GM12872 (cell line): Measurements from ENCODE around the gene CD79B.

Experiments
- CTCF ChIP-seq: IDR thresholded peaks from 3 replicates; pipeline ENCODE4 v1.5.1; 2011; ENCODE audit warnings: low read depth, mild to moderate bottlenecking, low read length, moderate library complexity; ENCODE audit not compliant: insufficient read depth

Gene CD79B

DNA sequence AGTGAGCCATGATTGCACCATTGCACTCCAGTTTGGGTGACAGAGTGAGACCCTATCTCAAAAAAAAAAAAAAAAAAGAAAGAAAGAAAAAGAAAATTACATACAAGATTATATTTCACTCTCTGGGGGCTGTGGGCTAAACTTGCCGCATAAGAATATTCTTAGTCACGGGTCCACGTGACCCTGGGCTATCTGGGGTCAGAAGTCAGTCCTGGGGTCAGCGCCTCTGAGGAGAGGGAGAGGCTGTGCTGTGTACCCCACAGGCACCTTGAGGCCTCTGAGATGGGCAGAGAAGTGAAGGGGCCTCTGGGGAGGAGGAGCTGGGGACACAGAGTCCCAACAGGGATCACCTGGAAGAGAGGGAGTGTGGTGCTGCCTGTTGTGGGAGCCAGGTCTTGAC is 5.8 kb upstream of the CD79B start:
- no peak for TF ChIP-seq CTCF

- TF ChIP-seq CTCF, result no peak
Observed at GRCh38 chr17:63937319-63937718, 5.2 kb upstream of the CD79B start.

DNA sequence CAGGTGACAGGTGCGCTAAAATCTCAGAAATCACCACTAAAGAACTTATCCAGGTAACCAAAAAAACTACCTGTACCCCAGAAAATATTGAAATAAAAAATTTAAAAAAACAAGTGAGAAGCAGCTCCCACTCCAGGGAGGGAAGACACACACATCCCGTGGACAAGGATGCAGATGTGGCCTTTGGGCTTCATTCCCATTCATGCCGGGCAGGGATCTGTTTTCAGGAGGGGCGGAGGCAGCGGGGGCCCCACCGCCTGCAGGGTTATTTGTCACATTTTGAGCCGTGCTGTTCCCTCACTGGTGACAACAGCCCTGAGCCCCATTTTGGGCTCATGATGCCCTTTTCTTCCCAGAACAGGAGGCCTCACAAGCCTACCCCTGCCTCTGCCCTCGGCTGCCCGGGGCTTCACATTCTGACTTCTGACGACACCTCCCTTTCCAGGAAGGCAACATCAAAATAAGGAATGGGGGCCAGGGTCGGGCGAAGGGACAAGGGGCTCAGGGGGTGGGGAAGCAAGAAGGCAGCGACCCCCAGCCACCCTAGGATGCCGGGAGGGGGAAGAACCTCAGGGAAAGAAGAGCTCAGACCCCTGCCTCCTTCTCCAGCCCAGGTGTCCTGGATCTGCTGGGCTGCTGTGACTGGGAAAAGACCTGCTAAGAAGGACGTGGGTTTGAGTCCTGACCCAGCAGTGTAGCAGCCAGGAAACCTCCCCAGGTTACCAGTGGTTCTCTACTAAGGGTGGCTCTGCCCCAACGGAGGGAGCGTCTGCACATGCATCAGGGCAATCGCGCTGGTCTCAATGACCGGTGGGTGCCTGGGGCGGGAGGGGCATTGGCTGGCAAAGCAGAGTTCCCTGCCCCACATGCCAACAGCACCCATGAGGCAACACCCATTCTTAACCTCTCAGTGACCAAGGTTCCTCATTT is 2.3 kb upstream of the CD79B start:
- no peak for TF ChIP-seq CTCF

GRCh38 chr17:63933598-63933997 is 1.5 kb upstream of the CD79B start:
- TF ChIP-seq CTCF, result no peak

DNA sequence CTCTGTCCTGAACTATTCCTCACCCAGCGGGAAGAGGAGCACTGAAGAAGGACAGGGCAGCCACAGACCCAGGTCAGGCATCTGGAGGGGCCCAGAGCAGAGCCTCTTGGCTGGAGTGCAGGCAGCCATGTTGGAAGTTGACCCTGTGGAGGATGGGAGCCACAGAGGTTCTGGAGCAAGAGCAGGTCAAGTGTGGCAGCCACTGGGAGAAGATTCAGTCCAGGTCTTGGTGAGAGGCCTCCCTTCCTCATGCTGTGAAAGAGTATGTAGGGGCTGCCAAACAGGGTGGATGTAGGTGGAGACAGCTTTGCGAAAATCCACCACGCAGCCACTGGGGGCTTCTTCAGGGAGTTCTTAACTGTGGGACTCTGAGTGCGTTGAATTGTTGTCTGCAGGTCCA is 590 bp upstream of the CD79B start:
- no peak for TF ChIP-seq CTCF

- TF ChIP-seq CTCF, result no peak
Observed at GRCh38 chr17:63930951-63931575, 1.1 kb downstream of the CD79B start.

DNA sequence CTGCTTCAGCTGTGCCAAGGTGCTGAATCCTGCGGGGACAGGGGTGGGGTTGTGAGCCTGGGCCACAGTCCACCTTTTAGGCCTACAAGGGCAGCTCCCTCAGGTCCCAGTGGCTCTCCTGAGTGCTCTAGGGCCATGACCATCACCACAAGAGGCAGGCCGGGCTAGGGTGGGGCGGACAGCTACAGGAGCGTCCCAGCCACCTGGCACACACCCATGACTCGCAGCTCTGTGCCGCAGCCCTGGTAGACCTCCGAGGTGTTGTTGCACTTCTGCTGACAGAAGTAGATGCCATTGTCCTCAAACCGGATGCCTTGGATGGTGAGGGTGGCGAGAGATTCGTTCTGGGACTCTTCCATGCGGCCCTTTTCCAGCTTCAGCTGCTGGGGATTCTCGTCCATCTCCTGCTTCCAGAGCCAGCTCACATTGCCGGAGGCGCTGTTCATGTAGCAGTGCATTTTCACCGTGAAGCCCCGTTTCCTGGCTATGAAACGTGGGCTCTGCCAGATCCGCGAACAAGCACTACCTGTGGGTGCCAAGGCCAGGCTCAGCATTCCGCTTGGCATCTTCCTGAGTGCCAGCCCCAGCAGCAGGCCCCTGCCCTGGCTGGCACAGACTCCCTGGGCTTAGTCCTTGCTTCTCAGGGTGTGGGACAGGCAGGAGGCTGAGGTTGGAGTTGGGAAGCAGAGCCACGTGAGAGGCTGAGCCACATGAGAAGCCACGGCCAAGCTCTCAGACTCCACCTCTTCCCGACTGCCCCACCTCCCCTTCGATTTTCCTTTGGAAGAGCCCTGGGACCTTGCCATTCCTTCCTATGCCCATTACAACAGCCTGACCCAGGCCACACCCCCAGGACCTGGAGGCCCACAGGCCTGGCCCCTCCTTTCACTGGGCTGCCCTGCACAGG is 2.0 kb downstream of the CD79B start:
- TF ChIP-seq CTCF, result no peak
